Globus pallidus (tissue), 1 donor: ENCODE measurements around the gene LAMA3.
"Not testable (repeated sequence)": the region's sequence is repeated elsewhere in the genome, so short reads cannot be mapped to it uniquely, and the experiment has no call there.

Experiments used
- DNase-seq: peaks from one replicate; pipeline ENCODE4 v3.0.0-alpha.2; 2015; ENCODE audit warnings: low spot score

Gene LAMA3

GRCh38 chr18:23727707-23728493 lies 38.6 kb downstream of the LAMA3 start:
- no peak for DNase-seq

- no peak for DNase-seq
Observed at GRCh38 chr18:23730857-23731256, 41.6 kb downstream of the LAMA3 start.

GRCh38 chr18:23731861-23732260 lies 42.6 kb downstream of the LAMA3 start:
- DNase-seq, result no peak

GRCh38 chr18:23732439-23732838 lies 43.2 kb downstream of the LAMA3 start:
- DNase-seq, result no peak

GRCh38 chr18:23733265-23733664 lies 44.0 kb downstream of the LAMA3 start:
- DNase-seq, result not testable (repeated sequence)

GRCh38 chr18:23733895-23734294 lies 44.6 kb downstream of the LAMA3 start:
- DNase-seq, result no peak

GRCh38 chr18:23735021-23735464 lies 45.8 kb downstream of the LAMA3 start:
- DNase-seq, result no peak

- DNase-seq, result no peak
Observed at GRCh38 chr18:23737578-23737977, 48.3 kb downstream of the LAMA3 start.

GRCh38 chr18:23738151-23738550 lies 48.9 kb downstream of the LAMA3 start:
- DNase-seq, result no peak

- DNase-seq, result no peak
Observed at GRCh38 chr18:23738575-23738974, 49.3 kb downstream of the LAMA3 start.

- no peak for DNase-seq
Observed at GRCh38 chr18:23740105-23740830, 51.0 kb downstream of the LAMA3 start.

GRCh38 chr18:23741967-23742366 lies 52.7 kb downstream of the LAMA3 start:
- not testable (repeated sequence) for DNase-seq

GRCh38 chr18:23743733-23744333 lies 54.6 kb downstream of the LAMA3 start:
- no peak for DNase-seq

- DNase-seq, result no peak
Observed at GRCh38 chr18:23745366-23745765, 56.1 kb downstream of the LAMA3 start.

- no peak for DNase-seq
Observed at GRCh38 chr18:23746851-23747250, 57.6 kb downstream of the LAMA3 start.

- DNase-seq, result no peak
Observed at GRCh38 chr18:23752363-23752762, 63.1 kb downstream of the LAMA3 start.

GRCh38 chr18:23752796-23753195 lies 63.5 kb downstream of the LAMA3 start:
- DNase-seq, result peak; percentile 48

GRCh38 chr18:23756590-23757436 lies 67.6 kb downstream of the LAMA3 start:
- DNase-seq, result no peak

- no peak for DNase-seq
Observed at GRCh38 chr18:23757437-23757733, 68.1 kb downstream of the LAMA3 start.

- DNase-seq, result no peak
Observed at GRCh38 chr18:23758281-23758680, 69.0 kb downstream of the LAMA3 start.

- DNase-seq, result no peak
Observed at GRCh38 chr18:23761941-23762340, 72.7 kb downstream of the LAMA3 start.

GRCh38 chr18:23763343-23763742 lies 74.1 kb downstream of the LAMA3 start:
- DNase-seq, result no peak
